ENCODE data around the gene SPNS2.

SPNS2 gene

DNA sequence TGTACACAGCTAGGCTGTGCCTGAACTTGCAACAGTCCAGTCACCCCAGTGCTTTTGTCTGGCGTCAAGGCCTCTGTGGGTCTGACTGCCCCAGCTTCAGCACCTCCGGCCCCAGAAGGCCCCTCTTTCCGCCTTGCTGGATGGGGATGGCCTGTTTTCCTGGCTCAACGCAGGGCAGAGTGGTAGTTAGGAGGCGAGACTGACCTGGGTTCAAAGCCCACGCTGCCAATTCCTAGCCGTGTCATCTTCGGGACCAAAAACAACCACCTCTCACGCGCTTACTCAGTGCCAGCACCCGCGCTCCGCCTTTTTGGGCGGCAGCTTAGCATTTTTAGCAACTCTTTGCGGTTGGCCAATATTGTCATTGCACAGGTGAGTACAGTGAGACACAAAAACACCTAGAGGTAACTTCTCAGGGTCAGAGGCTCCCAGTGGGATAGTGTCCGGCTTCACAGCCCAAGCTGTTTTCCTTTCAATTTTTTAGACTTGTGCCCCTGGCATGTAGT is 51.9 kb downstream of the SPNS2 start:
- peaks cover 8% of the 10 kb centered on the region for H4K20me1 ChIP-seq (ENCODE audit: insufficient read depth, low read length, poor library complexity, severe bottlenecking)
- no peaks in the 10 kb centered on the region for H3K27me3 ChIP-seq (ENCODE audit: insufficient read depth, low read length, poor library complexity, severe bottlenecking)
- no peaks in the 10 kb centered on the region for H3K9me3 ChIP-seq (ENCODE audit: insufficient read depth, low read depth, low read length)
- H3K4me3 ChIP-seq (ENCODE audit: low read length, poor library complexity, severe bottlenecking): no peak overlapping the region
- no peak overlapping the region for H3K4me2 ChIP-seq (ENCODE audit: low read depth, low read length, poor library complexity, severe bottlenecking)
- peaks cover 26% of the 10 kb centered on the region; the same call in 1 of the 2 replicates for H3K36me3 ChIP-seq (ENCODE audit: insufficient read depth, low read length)
- TF ChIP-seq EZH2phosphoT487 (IDR thresholded peaks at IDR 0.05; ENCODE audit: borderline replicate concordance): no peak
- no peak for TF ChIP-seq CTCF (conservative IDR thresholded peaks at IDR 0.05; ENCODE audit: low read length)
- H3K9ac ChIP-seq (ENCODE audit: low read depth, low read length, poor library complexity, severe bottlenecking): no peak overlapping the region
- no peak overlapping the region for H2AFZ ChIP-seq (ENCODE audit: low read length)
- peaks cover 21% of the 10 kb centered on the region for H3K4me1 ChIP-seq (ENCODE audit: insufficient read depth, low read length, poor library complexity, severe bottlenecking)
- peaks cover 25% of the 10 kb centered on the region for H3K79me2 ChIP-seq (ENCODE audit: insufficient read depth, low read length)
- H3F3A ChIP-seq (ENCODE audit: low read depth): no peaks in the 10 kb centered on the region
- no peaks in the 10 kb centered on the region for H3K9me2 ChIP-seq (replicated peaks; ENCODE audit: low read depth, low read length)

- peaks cover 8% of the 10 kb centered on the region for H4K20me1 ChIP-seq (ENCODE audit: insufficient read depth, low read length, poor library complexity, severe bottlenecking)
- TF ChIP-seq CTCF (conservative IDR thresholded peaks at IDR 0.05; ENCODE audit: low read length) (peak; percentile 46; the same call in 1 of the 2 replicates), EZH2phosphoT487 (IDR thresholded peaks at IDR 0.05; ENCODE audit: borderline replicate concordance) (no peak)
- H3K36me3 ChIP-seq (ENCODE audit: insufficient read depth, low read length): peaks cover 26% of the 10 kb centered on the region; the same call in 1 of the 2 replicates
- no peak overlapping the region for H3K9ac ChIP-seq (ENCODE audit: low read depth, low read length, poor library complexity, severe bottlenecking)
- no peaks in the 10 kb centered on the region for H3K9me3 ChIP-seq (ENCODE audit: insufficient read depth, low read depth, low read length)
- H3K4me3 ChIP-seq (ENCODE audit: low read length, poor library complexity, severe bottlenecking): no peak overlapping the region
- H2AFZ ChIP-seq (ENCODE audit: low read length): no peak overlapping the region
- H3K27me3 ChIP-seq (ENCODE audit: insufficient read depth, low read length, poor library complexity, severe bottlenecking): no peaks in the 10 kb centered on the region
- no peak overlapping the region for H3K4me2 ChIP-seq (ENCODE audit: low read depth, low read length, poor library complexity, severe bottlenecking)
- H3K4me1 ChIP-seq (ENCODE audit: insufficient read depth, low read length, poor library complexity, severe bottlenecking): peaks cover 27% of the 10 kb centered on the region
- no peaks in the 10 kb centered on the region for H3K9me2 ChIP-seq (replicated peaks; ENCODE audit: low read depth, low read length)
- no peaks in the 10 kb centered on the region for H3F3A ChIP-seq (ENCODE audit: low read depth)
- H3K79me2 ChIP-seq (ENCODE audit: insufficient read depth, low read length): peaks cover 30% of the 10 kb centered on the region
Measured at GRCh38 chr17:4551141-4551540, 52.5 kb downstream of the SPNS2 start.

- Histone ChIP-seq H3K4me1 (ENCODE audit: insufficient read depth, low read length, poor library complexity, severe bottlenecking) (peaks cover 29% of the 10 kb centered on the region), H3F3A (ENCODE audit: low read depth) (no peaks in the 10 kb centered on the region), H3K27me3 (ENCODE audit: insufficient read depth, low read length, poor library complexity, severe bottlenecking) (no peaks in the 10 kb centered on the region), H4K20me1 (ENCODE audit: insufficient read depth, low read length, poor library complexity, severe bottlenecking) (peaks cover 8% of the 10 kb centered on the region), H3K79me2 (ENCODE audit: insufficient read depth, low read length) (peaks cover 35% of the 10 kb centered on the region), H3K36me3 (ENCODE audit: insufficient read depth, low read length) (peaks cover 26% of the 10 kb centered on the region; the same call in 1 of the 2 replicates), H3K9ac (ENCODE audit: low read depth, low read length, poor library complexity, severe bottlenecking) (no peak overlapping the region), H3K9me3 (ENCODE audit: insufficient read depth, low read depth, low read length) (no peaks in the 10 kb centered on the region), H3K4me2 (ENCODE audit: low read depth, low read length, poor library complexity, severe bottlenecking) (no peak overlapping the region), H3K9me2 (replicated peaks; ENCODE audit: low read depth, low read length) (no peaks in the 10 kb centered on the region), H3K4me3 (ENCODE audit: low read length, poor library complexity, severe bottlenecking) (no peak overlapping the region), H2AFZ (ENCODE audit: low read length) (no peak overlapping the region)
- TF ChIP-seq CTCF (conservative IDR thresholded peaks at IDR 0.05; ENCODE audit: low read length) (no peak), EZH2phosphoT487 (IDR thresholded peaks at IDR 0.05; ENCODE audit: borderline replicate concordance) (no peak)
Measured at GRCh38 chr17:4551796-4552525, 53.3 kb downstream of the SPNS2 start.
